K562 (cell line): ENCODE data around the gene BEST2. TPM values are rescaled to one million over a fixed set of nuclear protein-coding genes. Genes with fewer than 3 reads are reported as not detected.

Experiments
- ARID1B ChIP-seq: fragments of 450-650 bp; IDR thresholded peaks from 2 replicates; pipeline ENCODE4 v1.6.1; 2016; ENCODE audit warnings: antibody characterized with exemption, mild to moderate bottlenecking, inconsistent platforms
- ARID3A ChIP-seq: IDR thresholded peaks from 2 replicates; pipeline ENCODE4 v1.6.1; 2012; ENCODE audit warnings: low read depth, low read length, improper control_type of control experiment, borderline replicate concordance
- CREB5 ChIP-seq: fragments of 250-450 bp; sonication (Bioruptor Pico); IDR thresholded peaks from 2 replicates; pipeline ENCODE4 v1.5.0; 2020; ENCODE audit warnings: mild to moderate bottlenecking
- ESRRA ChIP-seq: fragments of 450-650 bp; IDR thresholded peaks from 2 replicates; pipeline ENCODE4 v1.6.1; 2014; ENCODE audit warnings: low read depth, mild to moderate bottlenecking, moderate library complexity, borderline replicate concordance
- HEY1 ChIP-seq: fragments of 250-450 bp; sonication (Bioruptor Pico); IDR thresholded peaks from 2 replicates; pipeline ENCODE4 v1.5.0; 2020; ENCODE audit warnings: mild to moderate bottlenecking, moderate library complexity, borderline replicate concordance
- KAT7 ChIP-seq: sonication (generic); formaldehyde crosslinking; IDR thresholded peaks from 2 replicates; pipeline ENCODE4 v1.8.0; 2022; ENCODE audit warnings: missing genetic modification reagents, mild to moderate bottlenecking, borderline replicate concordance
- MCM7 ChIP-seq, 2 experiments: fragments of 450-650 bp; IDR thresholded peaks; 2 replicates each; pipeline ENCODE4 v1.6.1; 2016 to 2018
- NBN ChIP-seq: fragments of 450-650 bp; IDR thresholded peaks from 2 replicates; pipeline ENCODE4 v1.6.1; 2016; ENCODE audit warnings: low read depth, mild to moderate bottlenecking
- NUFIP1 ChIP-seq: fragments of 450-650 bp; IDR thresholded peaks from 2 replicates; pipeline ENCODE4 v1.6.1; 2018; ENCODE audit not compliant: partially characterized antibody
- PKNOX1 ChIP-seq: fragments of 450-650 bp; IDR thresholded peaks from 2 replicates; pipeline ENCODE4 v1.6.1; 2016
- PYGO2 ChIP-seq: fragments of 450-650 bp; IDR thresholded peaks from 2 replicates; pipeline ENCODE4 v1.6.1; 2016; ENCODE audit warnings: mild to moderate bottlenecking, missing genetic modification characterization, moderate library complexity, missing compliant biosample characterization
- RBM17 ChIP-seq: fragments of 200-400 bp; formaldehyde crosslinking; IDR thresholded peaks from 2 replicates; pipeline ENCODE4 v1.6.1; 2017; ENCODE audit warnings: low read depth, mild to moderate bottlenecking, low read length, borderline replicate concordance
- SRSF1 ChIP-seq: fragments of 200-400 bp; formaldehyde crosslinking; IDR thresholded peaks from 2 replicates; pipeline ENCODE4 v1.6.1; 2017; ENCODE audit warnings: mild to moderate bottlenecking, low read depth, low read length, moderate library complexity
- STAT6 ChIP-seq: sonication (generic); formaldehyde crosslinking; IDR thresholded peaks from 2 replicates; pipeline ENCODE4 v1.8.1; 2023; ENCODE audit warnings: mild to moderate bottlenecking, missing genetic modification reagents
- TOE1 ChIP-seq, 2 experiments: fragments of 450-650 bp in 1 of 2; sonication (generic) in 1 of 2; formaldehyde crosslinking in 1 of 2; IDR thresholded peaks; 2 replicates each; pipeline versions ENCODE4 v1.7.1 to v1.8.0; 2016 to 2022; ENCODE audit warnings: borderline replicate concordance in 2 of 2, mild to moderate bottlenecking in 2 of 2, antibody characterized with exemption in 1 of 2, inconsistent platforms in 1 of 2, low read depth in 1 of 2, missing genetic modification reagents in 1 of 2, moderate library complexity in 1 of 2
- ZBTB26 ChIP-seq: fragments of 450-650 bp; formaldehyde crosslinking; IDR thresholded peaks from 2 replicates; pipeline ENCODE4 v1.4.0; 2022; ENCODE audit warnings: missing genetic modification characterization
- ZNF184 ChIP-seq: sonication (generic); formaldehyde crosslinking; IDR thresholded peaks from 2 replicates; pipeline ENCODE4 v1.5.0; 2020; ENCODE audit warnings: missing genetic modification reagents
- ZNF311 ChIP-seq: fragments of 250-450 bp; sonication (Bioruptor Pico); IDR thresholded peaks from 2 replicates; pipeline ENCODE4 v1.4.0; 2020; ENCODE audit warnings: mild to moderate bottlenecking, moderate library complexity
- ZNF316 ChIP-seq: fragments of 450-650 bp; IDR thresholded peaks from 2 replicates; pipeline ENCODE4 v1.6.1; 2016
- polyA plus RNA-seq, 8 experiments: library from polyadenylated mRNA; depleted of rRNA in 4 of 8; stranded (reverse) in 5 of 8; unstranded in 3 of 8; fragments of >200 nt; fragmentation: Nextera tagmentation in 2 of 8; fragmentation: Illumina TruSeq in 1 of 8; extraction: Ambion mirVana in 2 of 8; extraction: Trizol in 1 of 8; gene quantifications; 2 replicates each; pipeline versions ENCODE4 v1.2.1 to v1.2.3, GENCODE V29; 2011 to 2014; ENCODE audit warnings: inconsistent platforms in 1 of 8, missing spikeins in 1 of 8
- total RNA-seq, 7 experiments: library from RNA; depleted of rRNA in 6 of 7; stranded (reverse); fragments of >200 nt in 6 of 7; fragmentation: Illumina TruSeq in 2 of 7; extraction: Trizol in 2 of 7; gene quantifications; 2 replicates each; pipeline versions ENCODE4 v1.2.1 to v1.2.3, GENCODE V29; 2011 to 2021; ENCODE audit warnings: low replicate concordance in 1 of 7

BEST2 gene
- total and polyA plus RNA-seq, 9 of the 15 experiments (the other 6 are each of a cell fraction or from before 2014, with no cell fraction given) = not detected

GRCh38 chr19:12806242-12807081, 54.9 kb downstream of the BEST2 start, which contains the start of gene RNASEH2A (continued):
- no peak for TF ChIP-seq ARID3A
- TF ChIP-seq MCM7 (IDR thresholded peaks at IDR 0.05) = no peak
- no peak; the same call in 1 of the 2 replicates for TF ChIP-seq STAT6
- no peak for TF ChIP-seq PYGO2
- no peak for TF ChIP-seq NUFIP1
- TF ChIP-seq ARID1B = no peak
- no peak; the same call in 1 of the 2 replicates for TF ChIP-seq TOE1 (IDR thresholded peaks at IDR 0.05; ENCODE audit: borderline replicate concordance)
- TF ChIP-seq TOE1 (CRISPR knock-in tag; IDR thresholded peaks at IDR 0.05; ENCODE audit: borderline replicate concordance, low read depth) = no peak
- no peak for TF ChIP-seq ZNF184 (CRISPR knock-in tag)
- TF ChIP-seq PKNOX1 = peak; percentile 71
- no peak for TF ChIP-seq HEY1 (CRISPR knock-in tag)
- TF ChIP-seq ESRRA = peak; percentile 42; the same call in 1 of the 2 replicates
- no peak for TF ChIP-seq ZNF316
- TF ChIP-seq KAT7 (CRISPR knock-in tag) = peak; percentile 88
- no peak for TF ChIP-seq CREB5
- no peak for TF ChIP-seq ZNF311 (CRISPR knock-in tag)
- TF ChIP-seq NBN = 0 out of 2 replicates have a peak, but pooled peaks have one; percentile 53
- no peak for TF ChIP-seq ZBTB26
- no peak for TF ChIP-seq RBM17
- no peak for TF ChIP-seq SRSF1
